ENCODE data around the gene ASAP3.

Gene ASAP3

GRCh38 chr1:23492132-23492720 is 8.2 kb upstream of the ASAP3 start:
- Histone ChIP-seq H3K4me2 (ENCODE audit: low read length) (no peak overlapping the region), H3K4me1 (ENCODE audit: low read length) (no peaks in the 10 kb centered on the region), H3K27ac (ENCODE audit: low read length) (no peak overlapping the region), H3K9me3 (ENCODE audit: insufficient read depth, low read length) (no peaks in the 10 kb centered on the region), H3K27me3 (ENCODE audit: low read depth, low read length) (0 out of 2 replicates have a peak, but pooled peaks cover 9% of the 10 kb centered on the region), H2AFZ (ENCODE audit: low read depth, low read length) (no peak overlapping the region), H3K79me2 (ENCODE audit: low read length) (no peaks in the 10 kb centered on the region), H3K9ac (ENCODE audit: low read length) (no peak overlapping the region), H3K36me3 (replicated peaks; ENCODE audit: low read depth, low read length) (no peaks in the 10 kb centered on the region), H3K4me3 (ENCODE audit: low read length) (no peak overlapping the region), H4K20me1 (ENCODE audit: insufficient read depth, low read length) (no peaks in the 10 kb centered on the region)
- TF ChIP-seq EZH2phosphoT487 (IDR thresholded peaks at IDR 0.05; ENCODE audit: low read depth) (no peak), CTCF (IDR thresholded peaks at IDR 0.05; ENCODE audit: low read depth, low read length) (no peak)

- no peak overlapping the region for H3K4me2 ChIP-seq (ENCODE audit: low read length)
- TF ChIP-seq EZH2phosphoT487 (IDR thresholded peaks at IDR 0.05; ENCODE audit: low read depth) (no peak), CTCF (IDR thresholded peaks at IDR 0.05; ENCODE audit: low read depth, low read length) (no peak)
- no peak overlapping the region for H3K27ac ChIP-seq (ENCODE audit: low read length)
- no peaks in the 10 kb centered on the region for H3K4me1 ChIP-seq (ENCODE audit: low read length)
- no peak overlapping the region for H3K9ac ChIP-seq (ENCODE audit: low read length)
- no peaks in the 10 kb centered on the region for H3K79me2 ChIP-seq (ENCODE audit: low read length)
- no peak overlapping the region for H3K4me3 ChIP-seq (ENCODE audit: low read length)
- no peaks in the 10 kb centered on the region for H3K9me3 ChIP-seq (ENCODE audit: insufficient read depth, low read length)
- no peak overlapping the region for H2AFZ ChIP-seq (ENCODE audit: low read depth, low read length)
- peaks cover 14% of the 10 kb centered on the region; the same call in 1 of the 2 replicates for H3K27me3 ChIP-seq (ENCODE audit: low read depth, low read length)
- H3K36me3 ChIP-seq (replicated peaks; ENCODE audit: low read depth, low read length): no peaks in the 10 kb centered on the region
- no peaks in the 10 kb centered on the region for H4K20me1 ChIP-seq (ENCODE audit: insufficient read depth, low read length)
Measured at GRCh38 chr1:23489842-23490241, 5.9 kb upstream of the ASAP3 start.

- H3K9ac ChIP-seq (ENCODE audit: low read length): no peak overlapping the region
- H3K79me2 ChIP-seq (ENCODE audit: low read length): no peaks in the 10 kb centered on the region
- H3K4me3 ChIP-seq (ENCODE audit: low read length): peak overlapping the region; percentile 86; the same call in 1 of the 2 replicates
- H2AFZ ChIP-seq (ENCODE audit: low read depth, low read length): no peak overlapping the region
- peak overlapping the region; percentile 76 for H3K4me2 ChIP-seq (ENCODE audit: low read length)
- no peaks in the 10 kb centered on the region for H4K20me1 ChIP-seq (ENCODE audit: insufficient read depth, low read length)
- no peaks in the 10 kb centered on the region for H3K36me3 ChIP-seq (replicated peaks; ENCODE audit: low read depth, low read length)
- TF ChIP-seq CTCF (IDR thresholded peaks at IDR 0.05; ENCODE audit: low read depth, low read length) (no peak), EZH2phosphoT487 (IDR thresholded peaks at IDR 0.05; ENCODE audit: low read depth) (no peak)
- H3K9me3 ChIP-seq (ENCODE audit: insufficient read depth, low read length): no peaks in the 10 kb centered on the region
- H3K4me1 ChIP-seq (ENCODE audit: low read length): peaks cover 10% of the 10 kb centered on the region
- peaks cover 13% of the 10 kb centered on the region; the same call in 1 of the 2 replicates for H3K27me3 ChIP-seq (ENCODE audit: low read depth, low read length)
- H3K27ac ChIP-seq (ENCODE audit: low read length): no peak overlapping the region
Measured at GRCh38 chr1:23485002-23485332, 988 bp upstream of the ASAP3 start.

- Histone ChIP-seq H3K79me2 (ENCODE audit: low read length) (no peaks in the 10 kb centered on the region), H4K20me1 (ENCODE audit: insufficient read depth, low read length) (no peaks in the 10 kb centered on the region), H3K4me2 (ENCODE audit: low read length) (peak overlapping the region; percentile 76), H3K27me3 (ENCODE audit: low read depth, low read length) (peaks cover 7% of the 10 kb centered on the region; the same call in 1 of the 2 replicates), H3K9me3 (ENCODE audit: insufficient read depth, low read length) (no peaks in the 10 kb centered on the region), H3K27ac (ENCODE audit: low read length) (no peak overlapping the region), H3K9ac (ENCODE audit: low read length) (peak overlapping the region; percentile 16; the same call in 1 of the 2 replicates), H3K4me1 (ENCODE audit: low read length) (peaks cover 10% of the 10 kb centered on the region), H3K36me3 (replicated peaks; ENCODE audit: low read depth, low read length) (no peaks in the 10 kb centered on the region), H2AFZ (ENCODE audit: low read depth, low read length) (peak overlapping the region; percentile 76; the same call in 1 of the 2 replicates), H3K4me3 (ENCODE audit: low read length) (peak overlapping the region; percentile 86)
- TF ChIP-seq CTCF (IDR thresholded peaks at IDR 0.05; ENCODE audit: low read depth, low read length) (no peak), EZH2phosphoT487 (IDR thresholded peaks at IDR 0.05; ENCODE audit: low read depth) (no peak)
Measured at GRCh38 chr1:23484253-23485001, 448 bp upstream of the ASAP3 start.
